GM04504 (cell line): ENCODE data around the gene MEF2D.
A peak's percentile ranks its signal among the peaks of the same experiment; 100 is the strongest.

ENCODE experiments used
- DNase-seq: peaks from one replicate; pipeline ENCODE4 v3.0.0-alpha.2; 2012; ENCODE audit warnings: low read depth

Gene MEF2D

GRCh38 chr1:156500543-156500792 is at the start of gene MEF2D:
Gene MEF2D, minus strand, starts transcription at chr1:156500775. Its CDS starts 17,483 bp downstream, at chr1:156483292.
- DNase-seq = no peak

GRCh38 chr1:156550346-156550745 is 49.8 kb upstream of the MEF2D start:
- DNase-seq = no peak

GRCh38 chr1:156549831-156550230 is 49.3 kb upstream of the MEF2D start:
- DNase-seq = no peak

GRCh38 chr1:156549390-156549789 is 48.8 kb upstream of the MEF2D start:
- no peak for DNase-seq

- DNase-seq = no peak
Measured at GRCh38 chr1:156547982-156548381, 47.4 kb upstream of the MEF2D start.

- no peak for DNase-seq
Measured at GRCh38 chr1:156547434-156547833, 46.9 kb upstream of the MEF2D start.

GRCh38 chr1:156546267-156546666 is 45.7 kb upstream of the MEF2D start:
- DNase-seq = no peak

- DNase-seq = no peak
Measured at GRCh38 chr1:156544592-156545102, 44.1 kb upstream of the MEF2D start.

- DNase-seq = no peak
Measured at GRCh38 chr1:156543066-156543465, 42.5 kb upstream of the MEF2D start.

GRCh38 chr1:156540955-156541354 is 40.4 kb upstream of the MEF2D start:
- peak; percentile 10 for DNase-seq

GRCh38 chr1:156539818-156540355 is 39.3 kb upstream of the MEF2D start:
- no peak for DNase-seq

GRCh38 chr1:156538711-156539440 is 38.3 kb upstream of the MEF2D start:
- DNase-seq = no peak

GRCh38 chr1:156537027-156537426 is 36.5 kb upstream of the MEF2D start:
- DNase-seq = no peak

- no peak for DNase-seq
Measured at GRCh38 chr1:156534424-156535060, 34.0 kb upstream of the MEF2D start.

- no peak for DNase-seq
Measured at GRCh38 chr1:156533568-156534220, 33.1 kb upstream of the MEF2D start.

- no peak for DNase-seq
Measured at GRCh38 chr1:156532374-156532773, 31.8 kb upstream of the MEF2D start.

- no peak for DNase-seq
Measured at GRCh38 chr1:156530006-156530405, 29.4 kb upstream of the MEF2D start.

GRCh38 chr1:156528875-156529425 is 28.4 kb upstream of the MEF2D start:
- DNase-seq = no peak

- DNase-seq = no peak
Measured at GRCh38 chr1:156528231-156528630, 27.7 kb upstream of the MEF2D start.

- no peak for DNase-seq
Measured at GRCh38 chr1:156527584-156527983, 27.0 kb upstream of the MEF2D start.

GRCh38 chr1:156525856-156526489 is 25.4 kb upstream of the MEF2D start:
- no peak for DNase-seq

GRCh38 chr1:156525071-156525501 is 24.5 kb upstream of the MEF2D start:
- DNase-seq = no peak
